AG09309 (cell line): ENCODE data around the gene MYH10.

Experiments
- DNase-seq: peaks from one replicate; pipeline ENCODE4 v3.0.0-alpha.2; 2010; ENCODE audit warnings: low read depth
- H3K4me3 ChIP-seq: 2 replicates; pipeline ENCODE4 v1.5.1; 2011; ENCODE audit warnings: mild to moderate bottlenecking, low read depth, low read length, moderate library complexity; ENCODE audit not compliant: control insufficient read depth
- CTCF ChIP-seq: IDR thresholded peaks from 2 replicates; pipeline ENCODE4 v1.5.1; 2011; ENCODE audit warnings: mild to moderate bottlenecking, low read depth, low read length, inconsistent platforms; ENCODE audit not compliant: insufficient read depth, control insufficient read depth; ENCODE audit errors: missing control alignments

MYH10 gene

GRCh38 chr17:8585911-8586310, 44.6 kb downstream of the MYH10 start:
- no peak for TF ChIP-seq CTCF
- DNase-seq, result no peak
- H3K4me3 ChIP-seq, result no peak overlapping the region

- no peak overlapping the region for H3K4me3 ChIP-seq
- TF ChIP-seq CTCF, result no peak
- DNase-seq, result no peak
These were observed 46.6 kb downstream of the MYH10 start for GRCh38 chr17:8583954-8584353.

- DNase-seq, result no peak
- no peak overlapping the region for H3K4me3 ChIP-seq
- no peak for TF ChIP-seq CTCF
These were observed 49.4 kb downstream of the MYH10 start for GRCh38 chr17:8580952-8581658.

- no peak for DNase-seq
- no peak overlapping the region for H3K4me3 ChIP-seq
- TF ChIP-seq CTCF, result no peak
These were observed 52.7 kb downstream of the MYH10 start for GRCh38 chr17:8577868-8578267.

- no peak for TF ChIP-seq CTCF
- no peak overlapping the region for H3K4me3 ChIP-seq
- DNase-seq, result no peak
These were observed 53.8 kb downstream of the MYH10 start for GRCh38 chr17:8576559-8577294.

GRCh38 chr17:8574687-8575086, 55.8 kb downstream of the MYH10 start:
- H3K4me3 ChIP-seq, result no peak overlapping the region
- no peak for TF ChIP-seq CTCF
- DNase-seq, result no peak

- no peak for DNase-seq
These were observed 57.8 kb downstream of the MYH10 start for GRCh38 chr17:8572764-8573163.

More at GRCh38 chr17:8572764-8573163, 57.8 kb downstream of the MYH10 start:
- no peak overlapping the region for H3K4me3 ChIP-seq
- TF ChIP-seq CTCF, result peak; percentile 32
